Cardiac muscle cell (in vitro differentiated cells and primary cell): ENCODE results near the gene PRDX6. TPM values are rescaled to one million over a fixed set of nuclear protein-coding genes. Genes with fewer than 3 reads are reported as not detected.
A peak's percentile ranks its signal among the peaks of the same experiment; 100 is the strongest.

Experiments used
- DNase-seq, 2 donors: peaks; one replicate each; pipeline versions ENCODE4 v3.0.0 to v3.0.0-alpha.2; 2010 to 2017; ENCODE audit warnings: low read depth in 1 of 2, low spot score in 1 of 2
- H3K27ac ChIP-seq: fragments of 200-600 bp; sonication (generic); 2 replicates; pipeline ENCODE4 v1.5.1; 2016
- H3K27me3 ChIP-seq: fragments of 200-600 bp; sonication (generic); 2 replicates; pipeline ENCODE4 v1.6.0; 2016; ENCODE audit warnings: control low read depth
- H3K36me3 ChIP-seq: fragments of 200-600 bp; sonication (generic); 2 replicates; pipeline ENCODE4 v1.5.1; 2016; ENCODE audit warnings: control low read depth
- H3K4me1 ChIP-seq: fragments of 200-600 bp; sonication (generic); 2 replicates; pipeline ENCODE4 v1.8.1; 2017; ENCODE audit warnings: low read depth, mild to moderate bottlenecking, mixed run types
- H3K4me3 ChIP-seq: fragments of 200-600 bp; sonication (generic); 2 replicates; pipeline ENCODE4 v1.5.1; 2016; ENCODE audit warnings: mild to moderate bottlenecking
- H3K9me3 ChIP-seq: fragments of 200-600 bp; sonication (generic); 2 replicates; pipeline ENCODE4 v1.5.1; 2017; ENCODE audit warnings: low read depth, mild to moderate bottlenecking, control low read depth
- polyA plus RNA-seq: library from polyadenylated mRNA; unstranded; fragments of >200 nt; fragmentation: Nextera tagmentation; extraction: Ambion mirVana; gene quantifications from 2 replicates; pipeline ENCODE4 v1.2.1, GENCODE V29; 2016
- total RNA-seq: library from RNA; depleted of rRNA; stranded (reverse); fragments of >200 nt; gene quantifications from 2 replicates; pipeline ENCODE4 v1.2.3, GENCODE V29; 2016
- TF ChIP-seq, protein P1 (sequence below): IDR thresholded peaks from 2 replicates; pipeline ENCODE4 v1.5.1; 2012; ENCODE audit warnings: low read depth, mild to moderate bottlenecking, low read length

Gene PRDX6
- total and polyA plus RNA-seq, 2 experiments from 2014 or later = 383 to 433 TPM

DNA sequence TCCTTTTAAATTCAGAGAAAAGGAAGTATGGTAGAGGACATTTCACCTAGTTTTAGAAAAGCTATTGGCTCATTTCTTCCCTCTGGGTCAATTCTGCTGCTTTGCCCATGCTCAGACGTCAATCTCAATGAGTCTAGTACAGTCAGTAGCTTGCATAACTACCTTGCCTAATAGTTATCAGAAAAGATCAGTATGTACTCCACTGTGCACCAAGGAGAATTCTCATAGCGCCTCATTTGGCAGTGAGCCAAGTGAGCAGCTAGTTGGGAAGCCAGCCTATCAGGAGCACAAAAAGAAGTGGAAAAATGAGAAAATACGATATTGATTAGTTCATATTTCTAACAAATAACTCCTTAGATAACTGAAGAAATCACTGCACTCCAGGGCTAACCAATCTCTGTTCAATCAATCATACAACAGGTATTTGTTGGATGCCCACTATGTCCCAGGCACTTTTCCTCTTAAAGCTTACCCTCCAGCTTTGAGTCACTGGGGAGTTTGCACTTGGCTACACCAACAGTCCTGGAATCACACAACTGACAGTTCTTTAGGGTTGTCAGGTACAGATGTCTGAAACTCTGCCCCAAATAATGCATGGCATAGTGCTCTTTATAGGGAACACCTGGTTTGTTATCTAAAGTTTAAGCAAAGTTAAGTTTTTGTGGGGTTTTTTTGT lies 50.2 kb downstream of the PRDX6 start:
- TF ChIP-seq, protein P1, sequence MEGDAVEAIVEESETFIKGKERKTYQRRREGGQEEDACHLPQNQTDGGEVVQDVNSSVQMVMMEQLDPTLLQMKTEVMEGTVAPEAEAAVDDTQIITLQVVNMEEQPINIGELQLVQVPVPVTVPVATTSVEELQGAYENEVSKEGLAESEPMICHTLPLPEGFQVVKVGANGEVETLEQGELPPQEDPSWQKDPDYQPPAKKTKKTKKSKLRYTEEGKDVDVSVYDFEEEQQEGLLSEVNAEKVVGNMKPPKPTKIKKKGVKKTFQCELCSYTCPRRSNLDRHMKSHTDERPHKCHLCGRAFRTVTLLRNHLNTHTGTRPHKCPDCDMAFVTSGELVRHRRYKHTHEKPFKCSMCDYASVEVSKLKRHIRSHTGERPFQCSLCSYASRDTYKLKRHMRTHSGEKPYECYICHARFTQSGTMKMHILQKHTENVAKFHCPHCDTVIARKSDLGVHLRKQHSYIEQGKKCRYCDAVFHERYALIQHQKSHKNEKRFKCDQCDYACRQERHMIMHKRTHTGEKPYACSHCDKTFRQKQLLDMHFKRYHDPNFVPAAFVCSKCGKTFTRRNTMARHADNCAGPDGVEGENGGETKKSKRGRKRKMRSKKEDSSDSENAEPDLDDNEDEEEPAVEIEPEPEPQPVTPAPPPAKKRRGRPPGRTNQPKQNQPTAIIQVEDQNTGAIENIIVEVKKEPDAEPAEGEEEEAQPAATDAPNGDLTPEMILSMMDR = no peak
- peak; percentile 57 to 81 for DNase-seq
- no peaks in the 10 kb centered on the region for H3K36me3 ChIP-seq
- H3K27me3 ChIP-seq = no peaks in the 10 kb centered on the region
- H3K4me1 ChIP-seq = peaks cover 31% of the 10 kb centered on the region
- H3K4me3 ChIP-seq = no peak overlapping the region
- no peaks in the 10 kb centered on the region for H3K9me3 ChIP-seq
- H3K27ac ChIP-seq = no peak overlapping the region

DNA sequence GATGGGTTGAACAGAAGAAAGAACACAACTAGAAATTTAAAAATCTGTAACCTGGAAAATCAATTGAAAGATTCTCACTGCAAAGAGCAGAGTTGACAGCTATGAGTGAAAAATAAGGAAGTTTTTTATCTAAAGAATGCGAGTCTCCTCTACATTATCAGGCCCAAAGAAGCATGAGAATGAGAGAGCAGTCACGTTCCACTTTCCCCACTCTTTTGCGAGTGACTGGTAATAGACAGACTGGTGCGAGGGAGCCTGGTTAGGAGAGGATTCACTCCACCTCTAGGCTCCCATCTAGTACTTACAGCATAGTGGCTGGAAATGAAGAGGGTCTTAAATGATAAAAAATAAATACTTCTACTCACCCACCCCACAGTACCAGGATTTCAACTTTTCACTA lies 52.0 kb downstream of the PRDX6 start:
- H3K4me1 ChIP-seq = peaks cover 31% of the 10 kb centered on the region

DNA sequence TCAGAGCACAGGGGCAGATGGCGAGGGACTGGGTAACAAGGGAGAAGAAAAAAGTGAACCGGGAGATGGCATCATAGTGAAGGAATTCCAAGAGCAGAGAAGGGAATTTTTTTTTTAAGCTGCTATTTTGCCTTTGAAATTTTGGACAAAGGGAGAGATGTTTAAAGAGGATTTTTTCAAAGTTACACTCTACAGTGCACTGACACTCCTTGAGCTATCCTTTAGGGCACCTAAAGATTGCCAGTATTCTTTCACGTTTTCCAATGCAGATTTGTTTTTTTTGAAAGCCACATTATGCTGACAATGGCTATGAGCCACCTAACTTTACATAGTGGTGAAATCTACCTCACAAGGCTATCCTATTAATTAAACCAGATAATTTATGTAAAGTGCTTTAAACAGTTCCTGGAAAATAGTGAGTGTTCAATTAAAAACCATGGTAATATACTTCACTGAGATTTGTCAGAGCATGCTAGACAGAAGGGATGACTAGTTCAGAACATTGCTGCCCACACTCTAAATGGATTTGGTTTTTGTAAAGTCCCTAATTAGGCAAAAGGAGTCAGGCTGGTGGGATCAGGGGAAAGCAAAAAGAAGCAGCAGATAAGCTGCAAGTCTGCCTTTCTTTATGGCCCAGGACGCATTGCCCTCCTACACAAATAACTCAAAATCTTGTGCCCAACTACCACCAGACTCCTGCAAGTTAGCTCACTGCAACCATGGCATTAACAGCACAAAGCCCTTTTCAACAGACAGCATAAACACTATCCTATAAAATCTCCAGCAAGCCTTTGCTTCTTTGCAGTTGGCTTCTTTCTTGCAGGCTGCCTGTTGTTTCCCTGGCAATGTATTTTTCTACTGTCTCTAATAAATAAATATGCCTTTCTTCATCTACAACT lies 53.9 kb downstream of the PRDX6 start:
- TF ChIP-seq, protein P1 = no peak
- H3K36me3 ChIP-seq = no peaks in the 10 kb centered on the region
- H3K27ac ChIP-seq = no peak overlapping the region
- H3K4me3 ChIP-seq = no peak overlapping the region
- no peaks in the 10 kb centered on the region for H3K9me3 ChIP-seq
- H3K4me1 ChIP-seq = peaks cover 31% of the 10 kb centered on the region
- H3K27me3 ChIP-seq = no peaks in the 10 kb centered on the region
- DNase-seq = no peak

More for the DNA sequence above, 52.0 kb downstream of the PRDX6 start:
- no peaks in the 10 kb centered on the region for H3K36me3 ChIP-seq
- DNase-seq = peak; percentile 35 to 36
- H3K27ac ChIP-seq = peak overlapping the region; percentile 51
- TF ChIP-seq, protein P1 = no peak
- H3K4me3 ChIP-seq = no peak overlapping the region
- no peaks in the 10 kb centered on the region for H3K27me3 ChIP-seq
- no peaks in the 10 kb centered on the region for H3K9me3 ChIP-seq

DNA sequence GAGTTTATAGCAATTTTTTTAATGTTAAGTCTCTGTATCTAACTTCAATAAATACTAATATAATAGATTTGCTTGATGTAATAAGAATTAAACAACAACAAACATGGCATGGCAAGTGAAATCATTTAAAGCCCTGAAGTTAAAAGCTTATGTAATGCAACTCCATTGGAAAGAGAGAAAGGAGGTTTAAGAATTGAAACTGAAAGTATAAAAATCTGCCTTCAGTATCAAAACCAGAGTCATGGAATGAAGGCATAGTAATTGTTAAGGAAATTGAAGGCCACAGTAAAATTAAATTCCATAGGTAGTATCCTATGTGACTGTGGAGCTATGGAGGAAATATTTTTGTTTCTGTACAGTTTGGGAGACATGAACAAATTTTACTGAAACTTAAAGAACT lies 55.1 kb downstream of the PRDX6 start:
- TF ChIP-seq, protein P1 = no peak

DNA sequence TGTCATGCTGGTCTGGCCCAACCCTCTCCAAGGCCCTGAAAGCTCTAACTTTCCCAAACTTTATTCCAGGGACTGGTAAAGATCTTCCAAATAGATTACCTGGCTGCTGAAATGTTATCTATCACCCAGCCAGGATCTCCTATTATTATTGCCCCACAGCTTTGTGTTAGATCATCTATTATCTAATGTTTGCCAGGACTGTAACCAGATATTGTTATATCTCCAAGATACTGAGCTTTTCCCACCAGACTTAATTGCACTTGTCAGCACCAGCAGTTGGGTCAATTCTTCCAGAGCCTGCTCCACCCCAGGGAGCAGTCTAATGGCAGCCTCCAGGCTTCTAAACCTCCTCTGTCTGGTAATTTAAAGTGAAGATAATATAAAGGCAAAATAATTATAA lies 59.1 kb downstream of the PRDX6 start:
- Histone ChIP-seq H3K27me3 (no peaks in the 10 kb centered on the region), H3K9me3 (no peaks in the 10 kb centered on the region), H3K4me3 (no peak overlapping the region), H3K27ac (no peak overlapping the region), H3K4me1 (peaks cover 6% of the 10 kb centered on the region), H3K36me3 (no peaks in the 10 kb centered on the region)
- no peak for DNase-seq
- TF ChIP-seq, protein P1 = no peak

More for the DNA sequence above, 55.1 kb downstream of the PRDX6 start:
- no peaks in the 10 kb centered on the region for H3K27me3 ChIP-seq
- peaks cover 31% of the 10 kb centered on the region for H3K4me1 ChIP-seq
- H3K4me3 ChIP-seq = no peak overlapping the region
- DNase-seq = peak in 1 of 2 donors; percentile 24
- H3K27ac ChIP-seq = no peak overlapping the region
- H3K9me3 ChIP-seq = no peaks in the 10 kb centered on the region
- no peaks in the 10 kb centered on the region for H3K36me3 ChIP-seq

Other genes with a start within 250 kb of the PRDX6 start
- gene SLC9C2, start 125.7 kb downstream of the PRDX6 start, total RNA-seq = 0.25 TPM in 1 of 2 replicates, not detected in the other
- gene SLC9C2, start 125.7 kb downstream of the PRDX6 start, polyA plus RNA-seq = 0.05 and 0.87 TPM in 2 replicates
- not detected in 2 replicates for gene TEX50, start 158.0 kb downstream of the PRDX6 start, total RNA-seq
- not detected in 2 replicates for gene TEX50, start 158.0 kb downstream of the PRDX6 start, polyA plus RNA-seq
- 0.60 and 1.6 TPM in 2 replicates for gene ANKRD45, start 192.5 kb downstream of the PRDX6 start, total RNA-seq
- gene ANKRD45, start 192.5 kb downstream of the PRDX6 start, polyA plus RNA-seq = 2.2 and 2.3 TPM in 2 replicates
- gene KLHL20, start 237.6 kb downstream of the PRDX6 start, total RNA-seq = 10.2 and 24.0 TPM in 2 replicates
- 16.2 and 17.5 TPM in 2 replicates for gene KLHL20, start 237.6 kb downstream of the PRDX6 start, polyA plus RNA-seq